Esophagus muscularis mucosa (tissue), 4 donors: ENCODE data around the gene DOCK11.

Source experiments
- CTCF ChIP-seq, 3 experiments: fragments of 200-600 bp in 2 of 3; fragments of 450-650 bp in 1 of 3; sonication (generic) in 2 of 3; IDR thresholded peaks; one replicate each; pipeline ENCODE4 v1.5.1; 2017 to 2019; ENCODE audit warnings: antibody characterized with exemption in 3 of 3, mild to moderate bottlenecking in 2 of 3, moderate library complexity in 1 of 3
- EP300 ChIP-seq: sonication (generic); formaldehyde crosslinking; IDR thresholded peaks from one replicate; pipeline ENCODE4 v1.6.1; 2017; ENCODE audit warnings: antibody characterized with exemption
- POLR2A ChIP-seq: fragments of 450-650 bp; IDR thresholded peaks from one replicate; pipeline ENCODE4 v1.6.1; 2017; ENCODE audit warnings: antibody characterized with exemption, moderate library complexity, mild to moderate bottlenecking, low read depth
- POLR2AphosphoS5 ChIP-seq, 2 donors: sonication (generic); formaldehyde crosslinking; IDR thresholded peaks; one replicate each; pipeline ENCODE4 v1.6.1; 2017; ENCODE audit warnings: antibody characterized with exemption in 2 of 2

GRCh38 chrX:118551426-118551825 is 55.8 kb downstream of the DOCK11 start:
- TF ChIP-seq POLR2A (no peak), CTCF (IDR thresholded peaks at IDR 0.05) (no peak), EP300 (no peak), POLR2AphosphoS5 (IDR thresholded peaks at IDR 0.05) (no peak)
